GM15510 (cell line): ENCODE results near the gene PPFIBP2.

ENCODE experiments used
- POLR2A ChIP-seq: IDR thresholded peaks from 3 replicates; pipeline ENCODE4 v1.6.1; 2011; ENCODE audit warnings: borderline replicate concordance; ENCODE audit not compliant: insufficient read length; ENCODE audit errors: extremely low read depth

Gene PPFIBP2

GRCh38 chr11:7518811-7519562 is 5.2 kb downstream of the PPFIBP2 start:
- no peak for TF ChIP-seq POLR2A

- TF ChIP-seq POLR2A, result no peak
These were observed 6.5 kb downstream of the PPFIBP2 start for GRCh38 chr11:7520011-7520942.

DNA sequence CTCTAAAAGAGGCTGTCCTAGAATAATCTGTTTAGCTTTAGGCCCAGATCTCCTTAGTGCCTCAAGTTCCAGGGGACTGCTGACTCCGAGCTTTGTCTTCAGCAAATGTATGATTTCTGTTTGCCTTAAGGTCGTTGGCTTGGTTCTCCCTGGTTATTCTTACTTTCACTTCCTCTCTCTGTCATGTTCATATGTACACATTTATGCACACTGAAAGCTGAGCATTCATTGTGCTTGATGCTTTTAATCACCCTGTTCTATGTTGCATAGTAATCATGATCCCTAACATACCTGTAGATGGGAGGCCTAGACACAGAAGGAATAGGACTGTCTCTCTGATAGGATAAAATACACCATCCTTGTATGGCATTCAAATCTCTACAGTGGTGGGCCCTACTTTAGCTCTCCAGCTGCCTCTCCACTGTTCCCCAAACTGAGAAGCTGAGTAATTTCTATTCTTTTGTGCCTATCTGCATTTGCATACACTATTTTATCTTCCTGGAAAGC is 7.2 kb downstream of the PPFIBP2 start:
- no peak for TF ChIP-seq POLR2A

DNA sequence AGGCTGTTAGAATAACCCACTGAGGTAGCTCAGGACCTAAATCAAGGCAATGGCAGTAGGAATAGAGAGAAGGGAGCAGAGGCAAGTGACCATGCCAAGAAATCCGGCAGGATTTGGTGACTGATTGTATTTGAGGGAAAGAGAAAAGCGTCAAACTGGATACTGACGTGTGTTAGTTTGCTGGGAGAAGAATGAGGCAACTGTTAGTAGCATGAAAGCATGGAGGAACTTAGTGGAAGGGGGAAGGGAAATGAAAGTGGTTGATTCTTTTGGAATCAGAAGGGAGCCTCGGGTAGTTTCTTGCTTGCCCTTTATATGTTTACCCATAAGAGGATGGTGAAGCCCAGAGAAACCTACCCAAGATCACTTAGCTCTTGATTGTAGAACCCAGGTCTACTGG is 8.3 kb downstream of the PPFIBP2 start:
- no peak for TF ChIP-seq POLR2A

DNA sequence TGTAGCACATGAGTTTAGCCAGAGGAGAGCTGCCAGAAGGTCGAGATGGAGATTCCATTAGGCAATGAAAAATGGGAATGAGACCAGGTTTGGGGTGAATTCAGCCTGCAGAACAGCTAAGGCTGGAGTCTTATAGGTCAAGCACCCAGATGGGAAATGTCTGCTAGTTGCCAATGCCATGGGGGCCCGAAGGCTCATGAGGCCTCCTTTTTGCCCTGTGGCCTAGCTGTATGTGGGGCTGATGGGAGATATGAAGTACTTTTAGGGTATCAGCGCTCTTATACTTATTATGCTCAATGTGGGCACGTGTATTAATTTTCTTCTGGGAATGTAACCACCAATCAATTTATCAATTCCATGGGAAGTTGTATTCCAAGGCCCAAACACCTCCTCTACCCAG is 8.7 kb downstream of the PPFIBP2 start:
- no peak for TF ChIP-seq POLR2A

DNA sequence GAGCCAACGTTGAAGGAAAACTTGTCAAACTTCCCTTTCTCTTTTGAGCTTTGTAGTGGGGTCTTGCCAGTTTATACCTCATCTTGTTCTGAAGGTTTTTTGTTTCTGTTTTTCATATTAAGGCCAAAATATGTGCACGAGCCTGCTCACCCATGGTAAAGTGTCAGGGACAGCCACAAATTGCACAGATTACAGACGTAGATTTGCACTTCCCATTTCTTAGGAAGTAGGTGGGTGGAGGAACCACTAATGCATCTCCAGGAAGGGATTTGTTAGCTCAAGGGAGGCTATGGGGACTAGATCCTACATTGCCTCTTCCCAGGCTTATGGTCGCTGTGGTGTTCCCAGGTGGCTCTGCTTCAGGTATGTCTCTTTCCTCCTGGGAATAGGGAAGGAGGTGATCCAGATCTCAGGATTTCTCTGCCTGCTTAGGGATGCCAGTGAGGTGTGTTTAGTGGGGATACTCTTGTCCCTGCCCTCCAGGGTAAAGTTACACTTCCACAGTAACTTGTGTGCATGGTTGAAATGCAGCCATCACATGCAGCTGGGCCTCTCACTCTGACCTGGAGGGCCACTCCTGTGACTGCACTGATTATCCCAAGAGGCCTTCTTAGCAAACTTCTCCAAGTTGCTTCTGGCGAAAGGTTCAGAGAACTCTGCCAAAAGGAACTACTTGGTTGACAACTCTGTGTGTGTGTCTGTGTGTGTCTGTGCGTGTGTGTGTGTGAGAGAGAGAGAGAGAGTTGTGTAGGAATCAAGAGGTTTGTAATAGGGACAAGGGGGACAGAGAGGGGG is 9.8 kb downstream of the PPFIBP2 start:
- TF ChIP-seq POLR2A, result no peak

DNA sequence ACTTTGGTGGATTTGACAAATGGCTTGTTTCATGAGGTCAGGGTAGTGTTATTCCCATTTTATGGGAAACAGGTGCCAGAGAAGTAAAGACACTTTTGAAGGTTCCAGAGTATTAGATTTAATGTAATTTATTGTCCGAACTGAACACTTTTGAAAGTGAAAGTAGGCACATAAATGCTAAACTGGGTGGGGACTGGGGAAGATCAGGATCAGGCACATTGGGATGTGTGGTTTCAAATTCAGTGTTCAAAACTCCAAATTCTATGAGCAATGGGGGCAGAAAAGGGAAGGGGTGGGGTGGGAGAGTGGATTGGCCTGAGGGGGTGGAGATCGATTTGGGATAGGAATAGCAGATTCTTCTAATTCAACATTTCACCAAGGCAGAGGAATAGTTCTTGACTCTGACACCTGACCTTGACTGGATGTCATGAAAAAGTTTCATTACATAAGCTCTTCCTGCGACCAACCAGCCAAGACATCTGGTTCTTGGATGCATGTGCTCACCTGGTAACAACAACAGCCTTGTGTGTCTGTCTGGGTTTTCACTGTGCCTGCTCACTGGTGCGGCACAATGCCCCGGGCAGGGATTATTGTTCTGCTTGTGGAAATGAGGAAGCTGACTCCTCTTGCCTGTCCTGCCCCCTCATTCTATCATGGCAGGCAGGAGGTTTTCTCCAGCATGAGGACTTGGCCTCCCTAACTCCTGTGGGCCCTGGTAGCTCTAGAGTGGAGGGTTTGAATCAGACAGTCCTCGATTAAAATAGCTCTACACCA is 10.8 kb downstream of the PPFIBP2 start:
- no peak for TF ChIP-seq POLR2A

DNA sequence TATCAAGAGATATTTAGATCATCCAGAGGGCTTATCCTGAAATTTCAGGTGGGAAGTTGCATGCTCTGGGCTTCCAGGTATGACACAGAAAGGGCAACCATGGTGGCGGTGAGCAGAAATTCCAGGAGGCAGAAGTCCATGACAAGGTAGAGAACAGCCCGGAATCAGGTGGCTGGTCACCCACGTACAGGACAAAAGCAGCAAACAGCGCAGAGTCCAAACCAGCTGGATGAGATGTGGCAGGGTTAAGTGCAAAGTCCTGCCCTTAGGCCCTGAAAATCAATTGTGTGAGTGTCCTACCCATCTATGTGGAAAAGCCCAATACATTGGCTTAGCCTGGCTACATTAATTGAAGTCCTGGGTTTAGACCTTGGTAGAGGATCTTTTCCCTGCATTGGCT is 11.6 kb downstream of the PPFIBP2 start:
- no peak for TF ChIP-seq POLR2A

DNA sequence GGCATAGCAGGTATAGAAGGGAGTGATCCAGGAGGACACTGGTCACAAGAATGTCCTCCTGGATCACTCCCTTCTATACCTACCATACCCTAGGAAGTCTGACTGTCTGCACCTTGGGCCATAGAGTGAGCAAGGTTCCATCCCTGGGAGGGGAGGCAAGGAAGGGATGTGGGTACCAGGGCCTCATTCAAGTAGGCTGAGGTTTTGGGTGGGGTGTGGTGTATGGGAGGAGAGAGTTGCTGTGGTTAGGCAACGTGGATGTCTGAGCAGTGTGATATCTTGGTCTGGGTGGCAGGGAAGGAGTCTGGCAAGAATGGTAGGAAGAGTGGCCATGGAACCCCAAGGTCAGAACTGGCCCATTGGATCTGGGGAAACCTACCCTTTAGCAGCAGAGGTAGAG is 13.2 kb downstream of the PPFIBP2 start:
- TF ChIP-seq POLR2A, result no peak

GRCh38 chr11:7528514-7529049 is 14.8 kb downstream of the PPFIBP2 start:
- no peak for TF ChIP-seq POLR2A

DNA sequence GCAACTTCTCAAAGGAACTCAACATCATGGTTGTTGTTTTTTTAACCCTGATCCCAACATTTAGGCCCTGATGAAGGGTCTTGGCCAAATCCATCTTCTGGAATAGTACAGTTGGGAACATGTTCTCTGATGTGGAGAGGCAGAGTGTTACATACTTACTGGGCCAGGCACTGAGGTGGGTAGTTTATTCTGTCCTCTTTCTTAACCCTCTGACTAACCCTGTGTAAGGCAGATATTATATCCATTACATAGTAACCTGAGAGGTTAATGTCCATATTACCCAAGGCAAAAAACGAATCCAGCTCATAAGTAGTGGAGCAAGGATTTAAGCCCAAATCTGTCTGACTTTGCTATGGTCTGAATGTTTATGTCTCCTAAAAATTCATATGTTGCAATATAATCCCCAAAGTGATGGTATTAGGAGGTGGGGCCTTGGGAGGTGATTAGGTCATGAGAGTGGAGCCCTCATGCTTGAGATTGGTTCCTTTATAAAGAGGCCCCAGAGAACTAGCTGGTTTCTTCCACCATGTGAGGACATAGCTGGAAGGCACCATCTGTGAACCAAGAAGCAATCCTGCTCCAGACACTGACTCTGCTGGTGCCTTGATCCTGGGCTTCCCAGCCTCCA is 16.3 kb downstream of the PPFIBP2 start:
- TF ChIP-seq POLR2A, result no peak

DNA sequence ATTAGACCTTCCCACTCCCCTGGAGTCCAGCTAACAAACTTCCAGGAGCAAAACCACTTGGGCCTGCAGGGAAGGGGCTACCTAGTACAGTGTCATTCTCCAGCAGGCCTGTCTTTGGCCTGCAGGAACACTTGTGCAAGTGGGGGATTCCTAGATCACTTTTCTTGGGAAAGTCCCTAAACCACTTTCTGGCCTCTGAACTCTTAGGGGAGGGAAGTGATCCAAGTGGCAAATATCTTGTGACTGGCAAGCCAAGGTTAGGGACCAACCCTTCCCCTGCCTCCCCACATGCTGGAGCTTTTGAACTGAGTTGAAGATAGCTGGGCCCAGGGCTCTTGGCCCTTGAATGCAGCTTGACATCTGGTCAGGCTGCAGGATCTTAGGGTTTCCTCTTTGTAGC is 17.2 kb downstream of the PPFIBP2 start:
- no peak for TF ChIP-seq POLR2A

- no peak for TF ChIP-seq POLR2A
These were observed 18.8 kb downstream of the PPFIBP2 start for GRCh38 chr11:7532405-7533145.
